Stimulated activated CD8-positive, alpha-beta memory T cell treated with anti-CD3 and anti-CD28 coated beads, Interleukin-12 subunit alpha, Interleukin-12 subunit beta, amount 100 ng/mL, for 24 hours (primary cell): ENCODE data around the gene IQGAP1.

Experiments
- DNase-seq: peaks from one replicate; pipeline ENCODE4 v3.0.0-alpha.2; 2020; ENCODE audit errors: extremely low read depth

Gene IQGAP1

GRCh38 chr15:90435652-90436337, 47.8 kb downstream of the IQGAP1 start:
- no peak for DNase-seq

- DNase-seq = no peak
Observed at GRCh38 chr15:90436952-90437351, 48.9 kb downstream of the IQGAP1 start.

- DNase-seq = no peak
Observed at GRCh38 chr15:90437516-90437915, 49.5 kb downstream of the IQGAP1 start.

- DNase-seq = no peak
Observed at GRCh38 chr15:90439946-90440345, 51.9 kb downstream of the IQGAP1 start.

GRCh38 chr15:90441027-90441426, 53.0 kb downstream of the IQGAP1 start:
- no peak for DNase-seq

- DNase-seq = no peak
Observed at GRCh38 chr15:90442423-90442822, 54.4 kb downstream of the IQGAP1 start.

- no peak for DNase-seq
Observed at GRCh38 chr15:90449206-90449735, 61.2 kb downstream of the IQGAP1 start.

- DNase-seq = no peak
Observed at GRCh38 chr15:90451053-90451850, 63.2 kb downstream of the IQGAP1 start.

- no peak for DNase-seq
Observed at GRCh38 chr15:90456236-90456635, 68.2 kb downstream of the IQGAP1 start.

- DNase-seq = no peak
Observed at GRCh38 chr15:90458061-90458460, 70.0 kb downstream of the IQGAP1 start.

- no peak for DNase-seq
Observed at GRCh38 chr15:90459368-90459767, 71.3 kb downstream of the IQGAP1 start.

- no peak for DNase-seq
Observed at GRCh38 chr15:90460142-90460824, 72.2 kb downstream of the IQGAP1 start.

GRCh38 chr15:90463381-90463780, 75.3 kb downstream of the IQGAP1 start:
- no peak for DNase-seq

GRCh38 chr15:90465140-90465929, 77.3 kb downstream of the IQGAP1 start:
- no peak for DNase-seq

GRCh38 chr15:90465930-90466567, 78.0 kb downstream of the IQGAP1 start:
- DNase-seq = no peak

- DNase-seq = no peak
Observed at GRCh38 chr15:90469723-90470122, 81.7 kb downstream of the IQGAP1 start.

GRCh38 chr15:90470453-90470852, 82.4 kb downstream of the IQGAP1 start:
- DNase-seq = no peak

GRCh38 chr15:90471126-90471525, 83.1 kb downstream of the IQGAP1 start:
- DNase-seq = no peak

- DNase-seq = no peak
Observed at GRCh38 chr15:90471769-90472168, 83.7 kb downstream of the IQGAP1 start.

GRCh38 chr15:90478846-90479481, 90.9 kb downstream of the IQGAP1 start:
- no peak for DNase-seq

GRCh38 chr15:90479656-90480055, 91.6 kb downstream of the IQGAP1 start:
- DNase-seq = no peak
